BE2C (cell line): ENCODE data around the gene NBAS.

Source experiments
- DNase-seq: peaks from one replicate; pipeline ENCODE4 v3.0.0-alpha.2; 2020
- H3K27me3 ChIP-seq: fragments of 250-450 bp; sonication (Bioruptor Pico); 2 replicates; pipeline ENCODE4 v1.5.1; 2020; ENCODE audit warnings: mild to moderate bottlenecking
- H3K36me3 ChIP-seq: fragments of 250-450 bp; sonication (Bioruptor Pico); 2 replicates; pipeline ENCODE4 v1.5.1; 2020; ENCODE audit warnings: mild to moderate bottlenecking
- H3K4me1 ChIP-seq: fragments of 250-450 bp; sonication (Bioruptor Pico); 2 replicates; pipeline ENCODE4 v1.5.1; 2020
- H3K4me3 ChIP-seq: 2 replicates; pipeline ENCODE4 v1.5.1; 2011; ENCODE audit warnings: low read depth, low read length
- H3K9me3 ChIP-seq: fragments of 250-450 bp; sonication (Bioruptor Pico); 2 replicates; pipeline ENCODE4 v1.5.1; 2020
- TF ChIP-seq, protein P1 (sequence below): IDR thresholded peaks from 2 replicates; pipeline ENCODE4 v1.5.1; 2012; ENCODE audit warnings: mild to moderate bottlenecking, low read depth, low read length

NBAS gene

DNA sequence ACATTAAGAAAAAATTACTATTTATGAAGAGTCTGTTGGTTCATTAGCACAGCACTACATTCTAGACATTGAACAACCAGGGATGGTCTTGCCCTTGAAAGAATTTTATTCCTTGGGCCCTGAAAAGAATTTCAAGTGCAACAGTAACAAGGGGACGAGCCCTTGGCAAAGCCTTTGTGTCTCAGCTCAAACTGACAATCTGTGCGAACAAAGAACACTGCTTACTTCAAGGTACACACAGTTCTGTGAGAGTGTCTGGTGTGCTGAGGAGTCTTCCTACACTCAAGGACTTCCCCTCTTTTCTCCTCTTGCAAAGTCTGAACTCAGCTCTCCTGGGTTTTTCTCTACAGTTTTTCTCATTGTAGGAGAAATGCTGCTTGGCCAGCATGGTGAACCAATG lies 373.4 kb downstream of the NBAS start:
- H3K9me3 ChIP-seq: no peaks in the 10 kb centered on the region
- TF ChIP-seq, protein P1, sequence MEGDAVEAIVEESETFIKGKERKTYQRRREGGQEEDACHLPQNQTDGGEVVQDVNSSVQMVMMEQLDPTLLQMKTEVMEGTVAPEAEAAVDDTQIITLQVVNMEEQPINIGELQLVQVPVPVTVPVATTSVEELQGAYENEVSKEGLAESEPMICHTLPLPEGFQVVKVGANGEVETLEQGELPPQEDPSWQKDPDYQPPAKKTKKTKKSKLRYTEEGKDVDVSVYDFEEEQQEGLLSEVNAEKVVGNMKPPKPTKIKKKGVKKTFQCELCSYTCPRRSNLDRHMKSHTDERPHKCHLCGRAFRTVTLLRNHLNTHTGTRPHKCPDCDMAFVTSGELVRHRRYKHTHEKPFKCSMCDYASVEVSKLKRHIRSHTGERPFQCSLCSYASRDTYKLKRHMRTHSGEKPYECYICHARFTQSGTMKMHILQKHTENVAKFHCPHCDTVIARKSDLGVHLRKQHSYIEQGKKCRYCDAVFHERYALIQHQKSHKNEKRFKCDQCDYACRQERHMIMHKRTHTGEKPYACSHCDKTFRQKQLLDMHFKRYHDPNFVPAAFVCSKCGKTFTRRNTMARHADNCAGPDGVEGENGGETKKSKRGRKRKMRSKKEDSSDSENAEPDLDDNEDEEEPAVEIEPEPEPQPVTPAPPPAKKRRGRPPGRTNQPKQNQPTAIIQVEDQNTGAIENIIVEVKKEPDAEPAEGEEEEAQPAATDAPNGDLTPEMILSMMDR: no peak
- peaks cover 3% of the 10 kb centered on the region for H3K4me1 ChIP-seq
- H3K27me3 ChIP-seq: no peaks in the 10 kb centered on the region
- no peak for DNase-seq
- H3K4me3 ChIP-seq: no peak overlapping the region
- no peaks in the 10 kb centered on the region; the same call in 1 of the 2 replicates for H3K36me3 ChIP-seq

DNA sequence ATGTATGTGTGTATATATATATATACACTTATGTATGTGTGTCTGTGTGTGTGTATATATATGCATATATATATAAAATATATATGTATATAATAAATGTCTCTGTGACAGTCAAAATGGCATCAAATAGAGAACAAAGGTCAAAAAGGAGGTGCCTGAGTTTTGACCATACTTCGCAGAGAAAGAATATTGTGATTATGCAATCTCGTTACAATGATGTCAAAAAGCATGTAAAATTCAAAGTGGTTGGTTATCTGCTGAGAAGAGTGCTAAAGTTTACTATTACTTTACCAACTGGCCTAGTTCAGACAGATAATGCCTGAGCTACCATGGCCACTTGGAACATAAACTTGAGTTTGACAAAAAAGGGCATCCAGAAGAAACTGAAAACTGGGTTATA lies 375.0 kb downstream of the NBAS start:
- DNase-seq: no peak
- Histone ChIP-seq H3K9me3 (no peaks in the 10 kb centered on the region), H3K4me3 (no peak overlapping the region), H3K4me1 (no peaks in the 10 kb centered on the region), H3K36me3 (no peaks in the 10 kb centered on the region; the same call in 1 of the 2 replicates), H3K27me3 (no peaks in the 10 kb centered on the region)
- TF ChIP-seq, protein P1: no peak

DNA sequence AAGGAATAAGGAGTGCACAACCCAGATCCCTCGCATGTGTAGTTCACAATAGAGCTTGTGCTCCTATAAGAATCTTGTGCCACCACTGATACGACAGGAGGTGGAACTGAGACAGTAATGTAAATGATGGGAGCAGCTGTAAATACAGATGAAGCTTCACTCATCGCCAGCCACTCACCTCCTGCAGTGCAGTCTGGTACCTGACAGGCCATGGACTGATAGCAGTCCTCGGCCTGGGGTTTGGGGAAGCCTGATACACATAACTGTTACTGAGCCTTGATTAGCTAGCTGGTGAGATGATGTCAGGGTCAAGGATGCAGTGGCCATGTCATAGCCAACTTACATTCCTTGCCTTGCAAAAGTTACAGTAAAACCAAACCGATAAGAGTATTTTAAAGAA lies 376.6 kb downstream of the NBAS start:
- TF ChIP-seq, protein P1: no peak
- no peaks in the 10 kb centered on the region for H3K9me3 ChIP-seq
- no peaks in the 10 kb centered on the region; the same call in 1 of the 2 replicates for H3K36me3 ChIP-seq
- H3K4me3 ChIP-seq: no peak overlapping the region
- H3K27me3 ChIP-seq: no peaks in the 10 kb centered on the region
- DNase-seq: no peak
- H3K4me1 ChIP-seq: no peaks in the 10 kb centered on the region

DNA sequence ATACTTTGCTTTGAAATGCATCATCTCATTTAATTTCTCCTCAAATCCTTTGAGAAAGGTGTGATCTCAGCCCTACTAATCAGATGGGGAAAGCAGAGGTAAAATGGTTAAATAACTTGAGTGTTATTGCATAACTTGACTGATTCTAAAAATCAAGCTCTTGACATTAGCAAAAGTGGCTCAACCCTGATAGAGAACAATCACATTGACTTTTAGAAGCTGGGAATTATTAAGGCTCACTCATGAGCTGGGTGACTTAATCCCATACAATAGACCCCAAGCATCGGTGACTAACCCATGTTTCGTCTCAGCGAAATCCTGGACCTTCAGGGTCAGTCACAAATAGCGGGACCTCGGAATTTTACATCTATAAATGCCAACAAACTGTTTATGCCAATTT lies 378.9 kb downstream of the NBAS start:
- Histone ChIP-seq H3K9me3 (no peaks in the 10 kb centered on the region), H3K4me1 (no peaks in the 10 kb centered on the region), H3K4me3 (no peak overlapping the region), H3K36me3 (no peaks in the 10 kb centered on the region), H3K27me3 (no peaks in the 10 kb centered on the region)
- TF ChIP-seq, protein P1: no peak
- DNase-seq: no peak

DNA sequence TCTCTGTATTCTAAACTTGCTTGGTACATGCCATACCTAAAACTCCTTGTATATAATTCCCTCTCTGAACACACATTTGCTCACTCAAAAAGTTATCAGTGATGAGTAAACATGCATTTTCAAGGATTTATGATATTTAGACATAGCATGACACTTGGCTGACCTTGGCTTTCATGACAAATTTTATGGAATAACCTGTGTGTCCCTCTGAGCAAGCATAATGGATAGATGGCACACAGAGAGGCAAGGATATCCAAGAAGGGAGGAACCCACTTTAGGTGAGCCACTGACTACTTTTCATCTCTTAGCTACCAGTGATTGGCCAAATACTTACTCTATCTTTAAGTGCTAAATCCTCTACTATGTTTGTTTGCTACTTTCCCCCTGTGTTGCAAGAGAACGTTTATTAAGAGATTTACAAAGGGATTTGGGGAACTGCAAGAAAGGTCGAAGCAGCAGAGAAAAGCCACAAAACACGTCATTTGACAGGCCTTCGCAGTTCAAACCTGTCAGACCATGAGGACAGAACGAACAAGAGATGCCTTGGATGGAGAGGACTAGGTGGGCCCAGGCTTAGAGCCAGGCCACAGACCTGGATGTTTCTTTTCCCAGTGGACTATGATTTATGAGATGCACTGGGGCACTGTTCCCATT lies 379.9 kb downstream of the NBAS start:
- H3K27me3 ChIP-seq: no peaks in the 10 kb centered on the region
- H3K9me3 ChIP-seq: no peaks in the 10 kb centered on the region
- no peak overlapping the region for H3K4me3 ChIP-seq
- no peaks in the 10 kb centered on the region for H3K36me3 ChIP-seq
- DNase-seq: no peak
- no peaks in the 10 kb centered on the region for H3K4me1 ChIP-seq
- TF ChIP-seq, protein P1: no peak

DNA sequence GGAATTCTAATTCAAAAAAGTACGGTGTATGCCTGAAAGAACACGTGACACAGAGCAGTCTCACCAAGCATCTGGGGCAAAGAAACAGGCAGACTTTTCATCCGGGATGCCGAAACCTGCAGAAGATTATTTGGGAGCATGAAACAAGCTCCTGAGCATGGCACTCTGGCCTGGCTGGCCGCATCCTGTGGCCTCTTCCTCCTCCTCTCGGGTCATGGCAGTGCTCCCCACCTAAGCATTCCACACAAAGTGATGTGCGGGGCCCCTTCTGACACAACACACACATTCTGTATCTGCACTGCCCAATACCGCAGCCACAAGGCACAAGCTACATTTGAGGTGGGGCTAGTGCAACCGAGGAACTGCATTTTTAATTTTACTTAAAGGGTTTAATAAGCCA lies 380.8 kb downstream of the NBAS start:
- no peaks in the 10 kb centered on the region for H3K9me3 ChIP-seq
- TF ChIP-seq, protein P1: no peak
- no peaks in the 10 kb centered on the region for H3K4me1 ChIP-seq
- H3K36me3 ChIP-seq: no peaks in the 10 kb centered on the region
- H3K4me3 ChIP-seq: no peak overlapping the region
- no peak for DNase-seq
- H3K27me3 ChIP-seq: no peaks in the 10 kb centered on the region
